Cerebellar nuclear complex (tissue), 1 donor: ENCODE measurements around the gene AMIGO1.

ENCODE experiments used
- DNase-seq, 2 experiments: peaks; one replicate each; lab custom pipeline; 2025; lab: John Stamatoyannopoulos, UW

Gene AMIGO1, protein sequence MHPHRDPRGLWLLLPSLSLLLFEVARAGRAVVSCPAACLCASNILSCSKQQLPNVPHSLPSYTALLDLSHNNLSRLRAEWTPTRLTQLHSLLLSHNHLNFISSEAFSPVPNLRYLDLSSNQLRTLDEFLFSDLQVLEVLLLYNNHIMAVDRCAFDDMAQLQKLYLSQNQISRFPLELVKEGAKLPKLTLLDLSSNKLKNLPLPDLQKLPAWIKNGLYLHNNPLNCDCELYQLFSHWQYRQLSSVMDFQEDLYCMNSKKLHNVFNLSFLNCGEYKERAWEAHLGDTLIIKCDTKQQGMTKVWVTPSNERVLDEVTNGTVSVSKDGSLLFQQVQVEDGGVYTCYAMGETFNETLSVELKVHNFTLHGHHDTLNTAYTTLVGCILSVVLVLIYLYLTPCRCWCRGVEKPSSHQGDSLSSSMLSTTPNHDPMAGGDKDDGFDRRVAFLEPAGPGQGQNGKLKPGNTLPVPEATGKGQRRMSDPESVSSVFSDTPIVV

DNA sequence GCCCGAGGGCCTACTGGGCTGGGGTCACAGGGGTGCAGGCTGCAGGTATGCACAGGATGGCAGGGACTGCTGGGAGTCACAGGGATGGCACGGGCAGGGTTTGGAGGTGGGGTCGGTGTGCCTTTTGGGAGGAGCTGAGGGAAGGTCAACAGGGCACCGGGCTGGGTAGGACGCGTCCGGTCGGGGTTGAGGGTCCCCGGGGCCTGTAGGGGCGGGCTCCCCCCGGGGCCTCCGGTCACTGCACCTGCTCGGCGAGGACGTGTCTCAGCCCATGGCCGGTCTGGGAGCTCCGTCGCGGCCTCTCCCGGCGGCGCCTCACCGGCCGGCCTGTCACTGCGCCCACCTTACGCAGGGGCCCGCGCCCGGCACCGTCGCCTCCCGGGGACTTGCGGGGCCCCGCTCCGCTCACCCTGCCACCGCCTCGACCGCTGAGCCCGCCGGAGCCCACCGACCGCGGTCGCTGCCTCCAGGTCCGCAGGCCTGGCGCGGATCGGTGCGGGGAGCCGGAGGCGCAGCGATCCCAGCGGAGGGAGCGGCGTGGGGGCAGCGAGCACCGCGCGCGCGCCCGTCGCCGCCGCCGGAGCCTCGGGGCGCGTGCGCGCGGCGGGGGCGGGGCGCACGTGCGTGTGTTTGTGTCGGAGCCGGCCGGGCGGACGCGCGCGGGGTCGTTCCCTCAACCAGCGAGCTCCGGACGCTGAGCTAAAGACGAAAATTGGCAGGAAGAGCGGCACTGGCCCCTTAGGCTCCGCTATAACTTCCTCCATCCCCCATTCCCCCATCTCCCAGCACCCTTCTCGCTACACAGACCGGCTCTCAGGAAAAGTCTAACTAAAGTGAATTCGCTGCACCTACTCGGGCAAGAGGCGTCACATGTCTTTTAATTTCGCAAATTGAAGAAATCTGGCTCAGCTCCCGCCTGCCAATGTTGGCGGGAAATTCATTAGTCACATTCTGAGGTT is at the start of gene AMIGO1:
Gene AMIGO1, minus strand, starts transcription at position 552 of the 959 bp plus-strand sequence. CDS start 815 bp downstream, outside the sequence.
- no peak for DNase-seq

DNA sequence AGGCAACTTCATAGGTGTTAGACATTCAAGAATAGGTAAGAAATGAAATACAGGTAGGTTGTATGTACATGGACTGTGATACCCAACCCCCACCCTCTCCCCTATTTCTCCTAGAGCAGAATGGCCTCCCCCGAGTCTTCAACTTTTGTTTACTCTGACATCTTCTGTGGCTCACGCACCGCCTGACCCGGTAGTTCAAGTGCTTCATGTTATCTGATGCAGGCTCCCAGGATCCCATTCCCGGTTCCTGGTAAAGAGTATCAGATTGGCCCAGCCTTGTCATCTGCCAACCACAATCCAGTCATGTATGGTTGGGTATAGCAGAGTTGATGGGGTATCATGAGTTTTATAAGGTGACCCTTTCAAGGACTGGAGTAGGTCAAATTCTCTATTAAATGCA is 48.0 kb upstream of the AMIGO1 start:
- no peak for DNase-seq

DNA sequence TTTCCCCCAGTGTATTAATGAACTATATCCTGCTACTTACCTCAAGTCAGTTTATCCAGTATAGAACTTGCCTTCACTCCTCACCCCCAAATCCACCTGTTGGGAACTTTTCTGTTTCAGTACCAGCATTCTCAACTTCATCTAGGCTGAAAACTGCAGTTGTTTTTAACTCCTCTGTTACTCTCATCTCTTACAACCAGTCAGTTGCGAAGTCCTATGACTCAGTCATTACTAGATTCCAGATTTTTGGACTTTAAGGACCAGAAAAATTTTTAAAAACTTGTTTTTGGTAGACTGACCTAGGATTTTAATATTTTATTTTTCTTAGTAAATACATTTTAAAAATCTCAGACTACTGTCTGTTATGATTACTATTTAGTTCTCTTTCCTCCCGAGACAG is 47.0 kb upstream of the AMIGO1 start:
- no peak for DNase-seq

DNA sequence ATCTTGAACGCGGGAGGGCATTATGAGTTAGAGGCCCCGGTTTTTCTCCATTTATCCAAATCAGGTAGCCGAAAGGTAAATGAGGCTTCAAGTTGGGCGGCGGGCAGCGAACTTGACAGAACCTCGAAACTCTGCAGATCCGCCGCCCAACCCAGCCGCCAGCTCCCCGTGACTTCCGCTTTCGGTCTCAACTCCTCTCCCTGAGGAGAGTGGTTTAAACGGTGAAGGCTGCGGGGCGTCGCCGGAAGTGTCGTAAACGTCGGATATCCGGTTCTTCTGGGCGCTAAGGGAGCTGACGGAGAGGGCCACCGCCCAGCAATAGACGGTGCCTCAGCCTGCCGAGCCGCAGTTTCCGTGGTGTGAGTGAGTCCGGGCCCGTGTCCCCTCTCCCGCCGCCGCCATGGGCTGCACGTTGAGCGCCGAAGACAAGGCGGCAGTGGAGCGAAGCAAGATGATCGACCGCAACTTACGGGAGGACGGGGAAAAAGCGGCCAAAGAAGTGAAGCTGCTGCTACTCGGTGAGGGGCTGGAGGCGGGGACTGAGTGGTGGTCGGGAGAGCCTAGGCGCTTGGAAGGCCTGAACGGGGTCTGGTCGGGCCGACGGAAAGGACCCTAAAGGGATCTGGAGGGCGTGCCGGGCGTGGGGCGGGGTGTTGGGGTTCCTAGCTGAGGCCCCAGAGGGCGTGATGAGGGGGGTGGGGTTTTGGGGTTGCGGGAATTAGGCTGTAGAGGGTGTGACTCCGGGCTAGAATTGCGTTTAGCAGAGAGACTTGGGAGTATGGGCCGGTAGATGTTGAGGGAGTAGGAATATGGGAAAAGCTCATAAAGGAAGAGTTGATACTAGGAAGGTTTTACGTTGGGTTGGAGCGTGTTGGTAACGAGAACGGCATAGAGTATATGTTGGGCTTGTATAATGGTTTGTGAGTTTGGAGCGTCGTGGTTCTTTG is 39.1 kb upstream of the AMIGO1 start, which contains the start of gene GNAI3:
Gene GNAI3, plus strand, starts transcription at position 295 of the 947 bp plus-strand sequence. Its CDS starts 106 bp downstream, at position 401.
- peak; percentile 48 to 91 for DNase-seq

DNA sequence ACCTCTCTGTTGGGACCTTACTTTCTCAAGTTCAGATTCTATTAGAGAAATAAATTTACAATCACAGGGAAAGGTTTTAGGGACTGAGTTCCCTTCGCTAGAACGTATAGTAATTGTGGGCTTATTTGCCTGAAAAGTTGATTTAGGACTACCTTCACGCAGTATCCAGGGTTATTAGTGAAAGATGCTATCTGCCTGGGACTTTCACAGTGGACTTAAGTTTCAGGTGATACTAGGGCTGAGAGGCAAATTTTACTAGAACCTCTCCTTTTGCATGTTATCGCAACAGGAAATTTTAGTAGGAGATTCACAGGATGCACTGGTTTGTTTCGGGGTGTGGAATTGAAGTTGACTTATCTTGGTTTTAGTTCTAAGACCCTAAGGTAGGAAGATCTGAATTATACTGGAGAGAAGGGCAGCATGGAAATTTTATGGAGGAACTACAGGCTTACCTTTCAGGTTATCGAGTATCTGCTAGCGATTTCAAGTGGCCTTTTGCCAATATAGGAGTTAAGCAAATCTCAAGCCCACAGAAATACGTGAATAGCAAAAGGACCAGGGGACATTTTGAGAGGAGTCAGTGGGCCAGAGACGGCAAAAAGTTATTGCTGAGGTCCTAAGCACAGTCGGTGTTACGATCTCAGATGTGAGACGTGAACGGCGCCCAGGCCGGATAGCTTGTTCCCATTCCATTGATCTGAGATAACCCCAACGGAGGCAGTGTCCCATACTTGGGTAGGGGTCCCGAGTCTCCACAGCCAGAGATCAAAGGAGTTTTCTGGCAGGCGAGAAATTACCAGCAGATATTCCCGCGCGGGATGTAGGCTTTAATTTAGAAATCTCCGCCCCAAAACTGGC is 38.2 kb upstream of the AMIGO1 start:
- no peak for DNase-seq

DNA sequence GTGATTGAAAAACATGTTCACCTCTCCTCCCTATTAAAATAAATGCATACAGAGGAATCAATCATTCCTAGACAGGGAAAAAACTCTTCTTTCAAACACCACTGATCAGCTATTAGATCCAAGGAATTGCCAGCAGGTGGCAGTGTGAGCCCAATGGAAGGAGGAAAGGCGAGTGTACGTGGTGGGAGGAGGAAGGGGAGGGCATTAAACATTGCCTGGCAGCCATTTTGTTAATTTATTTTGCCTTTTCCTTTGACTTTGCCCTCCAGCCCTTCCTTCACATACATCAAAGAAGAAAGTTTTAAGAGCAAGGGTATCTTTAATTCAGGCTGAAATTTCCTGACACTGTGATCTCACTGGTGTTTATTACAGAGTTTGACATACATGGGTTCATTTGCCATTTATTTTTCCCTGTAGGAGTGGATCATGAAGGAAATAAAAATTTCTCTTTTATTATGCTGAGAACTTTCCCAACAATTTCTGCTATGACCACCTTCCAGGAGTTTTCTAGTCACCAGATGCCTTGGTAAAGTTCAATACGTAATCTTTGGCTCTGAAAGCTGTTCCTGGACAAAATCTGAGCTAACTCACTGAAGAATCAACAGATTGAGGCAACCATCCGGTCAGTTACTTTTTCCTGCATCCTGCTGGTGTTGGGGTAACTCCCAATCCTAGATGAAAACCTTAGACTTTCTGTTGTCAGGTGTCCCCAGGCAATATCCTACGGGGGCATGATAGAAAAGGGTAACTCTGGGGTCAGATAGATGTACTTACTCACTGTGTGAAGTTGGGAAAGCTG is 37.0 kb upstream of the AMIGO1 start:
- DNase-seq, result peak in 1 of 2 experiments; percentile 76

DNA sequence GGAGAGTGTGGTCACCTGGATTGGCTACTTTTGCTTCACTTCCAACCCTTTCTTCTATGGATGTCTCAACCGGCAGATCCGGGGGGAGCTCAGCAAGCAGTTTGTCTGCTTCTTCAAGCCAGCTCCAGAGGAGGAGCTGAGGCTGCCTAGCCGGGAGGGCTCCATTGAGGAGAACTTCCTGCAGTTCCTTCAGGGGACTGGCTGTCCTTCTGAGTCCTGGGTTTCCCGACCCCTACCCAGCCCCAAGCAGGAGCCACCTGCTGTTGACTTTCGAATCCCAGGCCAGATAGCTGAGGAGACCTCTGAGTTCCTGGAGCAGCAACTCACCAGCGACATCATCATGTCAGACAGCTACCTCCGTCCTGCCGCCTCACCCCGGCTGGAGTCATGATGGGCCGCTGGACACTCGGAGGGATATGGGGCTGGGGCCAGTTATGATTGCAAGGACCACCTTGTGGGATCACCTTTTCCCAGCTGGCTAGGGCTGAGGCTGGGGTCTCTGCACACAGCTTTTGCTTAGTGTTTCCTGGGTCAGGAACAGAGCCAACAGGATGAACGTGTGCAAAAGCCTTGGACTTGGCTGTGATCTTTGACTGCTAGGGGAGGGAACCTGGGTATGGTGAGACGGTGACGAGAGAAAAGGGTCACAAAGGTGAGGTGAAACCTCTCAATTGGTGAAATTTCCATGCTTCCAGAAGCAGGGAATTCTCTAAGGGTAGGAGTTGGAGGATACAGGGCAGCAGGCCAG is 34.6 kb upstream of the AMIGO1 start:
- DNase-seq, result no peak

DNA sequence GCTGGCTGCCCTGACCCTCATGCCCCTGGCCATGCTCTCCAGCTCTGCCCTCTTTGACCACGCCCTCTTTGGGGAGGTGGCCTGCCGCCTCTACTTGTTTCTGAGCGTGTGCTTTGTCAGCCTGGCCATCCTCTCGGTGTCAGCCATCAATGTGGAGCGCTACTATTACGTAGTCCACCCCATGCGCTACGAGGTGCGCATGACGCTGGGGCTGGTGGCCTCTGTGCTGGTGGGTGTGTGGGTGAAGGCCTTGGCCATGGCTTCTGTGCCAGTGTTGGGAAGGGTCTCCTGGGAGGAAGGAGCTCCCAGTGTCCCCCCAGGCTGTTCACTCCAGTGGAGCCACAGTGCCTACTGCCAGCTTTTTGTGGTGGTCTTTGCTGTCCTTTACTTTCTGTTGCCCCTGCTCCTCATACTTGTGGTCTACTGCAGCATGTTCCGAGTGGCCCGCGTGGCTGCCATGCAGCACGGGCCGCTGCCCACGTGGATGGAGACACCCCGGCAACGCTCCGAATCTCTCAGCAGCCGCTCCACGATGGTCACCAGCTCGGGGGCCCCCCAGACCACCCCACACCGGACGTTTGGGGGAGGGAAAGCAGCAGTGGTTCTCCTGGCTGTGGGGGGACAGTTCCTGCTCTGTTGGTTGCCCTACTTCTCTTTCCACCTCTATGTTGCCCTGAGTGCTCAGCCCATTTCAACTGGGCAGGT is 33.9 kb upstream of the AMIGO1 start:
- DNase-seq, result no peak

DNA sequence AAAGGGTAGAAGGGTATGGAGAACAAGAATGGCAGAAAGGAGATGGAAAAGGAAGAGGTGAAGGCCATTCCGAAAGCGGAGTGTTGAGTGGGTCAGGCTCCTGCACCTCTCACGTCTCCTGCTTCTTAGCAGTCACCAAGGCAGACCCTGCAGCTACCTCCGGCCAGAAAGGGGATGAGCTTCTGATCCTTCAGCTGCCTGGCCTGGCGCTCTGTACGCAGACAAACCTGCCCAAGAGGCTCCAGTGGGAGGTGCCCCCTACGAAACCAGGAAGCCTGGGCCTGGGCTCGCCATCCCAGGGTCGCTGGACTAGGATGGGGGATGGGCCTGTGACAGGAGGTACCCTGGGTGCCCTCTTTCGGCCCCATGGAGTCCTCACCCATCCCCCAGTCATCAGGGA is 33.1 kb upstream of the AMIGO1 start:
- no peak for DNase-seq

DNA sequence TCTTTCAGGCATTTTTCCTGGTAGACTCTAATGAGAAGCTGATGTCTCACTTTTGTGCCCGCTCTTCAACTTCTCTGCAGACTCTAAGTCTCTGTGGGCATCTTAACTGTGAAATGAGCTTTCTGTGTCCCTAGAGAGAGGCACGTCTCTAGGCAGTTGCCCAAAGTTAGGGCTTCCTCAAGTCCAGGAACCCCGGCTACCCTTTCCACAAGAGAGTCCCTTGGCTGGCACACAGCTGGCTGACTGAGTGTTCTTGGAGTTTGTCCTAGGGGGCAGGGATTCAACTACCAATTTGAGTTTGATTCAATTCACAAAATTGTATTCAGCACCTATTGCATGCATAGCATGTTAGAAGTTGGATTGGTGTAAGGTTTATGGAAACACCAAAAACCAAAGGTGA is 31.6 kb upstream of the AMIGO1 start:
- no peak for DNase-seq

DNA sequence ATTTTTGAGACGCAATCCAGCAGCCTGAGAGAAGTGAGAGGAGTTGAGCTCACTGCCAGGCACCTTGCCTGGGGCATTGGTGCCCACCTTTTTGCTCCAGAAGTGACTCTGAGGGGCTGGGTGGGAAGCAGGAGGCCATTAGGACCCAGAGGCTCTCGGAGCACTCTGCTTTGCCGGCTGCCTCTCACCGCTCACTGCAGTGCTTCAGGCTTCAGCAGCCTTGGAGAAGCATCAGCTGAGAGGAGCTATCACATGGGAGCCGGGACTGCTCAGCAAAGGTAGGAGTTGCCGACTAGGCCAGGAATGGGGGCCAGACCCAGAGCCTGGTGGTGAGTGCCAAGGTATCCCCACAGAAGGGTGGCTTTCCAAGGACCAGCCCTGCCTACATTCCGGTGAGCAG is 30.1 kb upstream of the AMIGO1 start, which contains the start of gene GPR61:
Gene GPR61, plus strand, starts transcription at position 197 of the 400 bp plus-strand sequence. CDS start 3,151 bp downstream, outside the sequence.
- DNase-seq, result peak; percentile 37 to 40

DNA sequence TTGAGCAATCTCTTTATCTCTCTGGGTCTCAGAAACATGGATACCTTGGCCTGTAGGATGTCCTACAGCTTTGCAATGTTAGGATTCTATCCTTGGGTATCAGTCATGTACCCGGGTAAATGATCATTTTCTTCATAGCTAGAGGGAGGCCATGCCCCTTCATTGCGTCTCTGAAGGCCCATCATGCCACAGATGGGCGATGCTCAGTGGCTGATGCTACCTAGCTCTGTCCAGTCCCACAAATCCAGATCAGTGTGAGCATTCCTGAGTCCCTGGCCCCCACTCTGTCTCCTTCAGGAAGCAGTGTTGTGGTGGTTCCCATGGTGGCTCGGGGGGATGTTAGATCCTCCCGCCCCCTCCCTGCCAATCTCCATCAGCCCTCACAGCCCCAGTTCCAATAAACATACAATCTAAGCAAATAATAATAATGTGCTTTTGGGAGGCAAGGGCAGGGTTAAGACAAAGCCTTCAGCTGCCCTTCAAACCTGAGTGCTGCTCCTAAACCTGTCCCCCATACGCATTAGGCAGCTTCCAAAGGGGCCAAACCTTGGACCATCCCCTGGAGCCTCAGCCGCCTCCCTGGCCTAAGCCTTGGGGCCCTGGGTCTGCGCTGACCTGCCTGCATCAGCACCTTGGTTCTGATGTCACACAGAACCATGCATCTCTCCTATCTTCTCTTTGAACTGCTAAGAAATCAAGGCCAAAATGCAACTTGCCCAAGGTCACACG is 29.5 kb upstream of the AMIGO1 start:
- no peak for DNase-seq

DNA sequence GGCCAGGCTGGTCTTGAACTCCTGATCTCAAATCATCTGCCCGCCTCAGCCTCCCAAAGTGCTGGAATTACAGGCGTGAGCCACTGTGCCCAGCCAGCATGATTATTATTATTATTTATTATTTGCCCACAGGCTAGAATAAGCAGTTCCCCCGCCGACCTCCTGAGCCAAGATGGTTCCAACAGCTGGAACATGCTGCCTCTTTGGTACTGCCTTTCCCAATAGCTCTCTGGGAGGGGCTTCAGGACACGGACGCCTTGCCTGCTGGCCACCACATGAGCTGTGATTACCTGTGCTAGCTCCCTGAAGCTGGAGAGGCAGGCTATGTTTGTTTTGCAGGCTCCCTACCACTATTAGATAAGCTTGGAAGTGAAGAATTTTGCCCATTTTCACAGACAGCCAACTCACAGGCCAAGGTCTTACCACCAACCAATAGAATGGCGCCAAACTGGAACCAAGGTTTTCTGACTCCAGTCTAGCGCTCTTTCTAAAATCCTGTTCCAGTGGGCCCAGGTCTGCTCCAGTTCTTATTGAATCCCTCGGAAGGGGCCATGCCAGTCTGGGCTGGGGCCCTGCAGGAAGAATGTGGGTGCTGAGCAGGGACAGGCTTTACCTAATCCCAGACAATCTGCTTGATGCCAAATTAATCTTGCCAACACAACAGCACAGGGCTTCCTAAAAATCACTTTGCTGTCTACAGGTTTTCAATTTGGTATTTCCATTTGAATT is 28.1 kb upstream of the AMIGO1 start:
- DNase-seq, result no peak

DNA sequence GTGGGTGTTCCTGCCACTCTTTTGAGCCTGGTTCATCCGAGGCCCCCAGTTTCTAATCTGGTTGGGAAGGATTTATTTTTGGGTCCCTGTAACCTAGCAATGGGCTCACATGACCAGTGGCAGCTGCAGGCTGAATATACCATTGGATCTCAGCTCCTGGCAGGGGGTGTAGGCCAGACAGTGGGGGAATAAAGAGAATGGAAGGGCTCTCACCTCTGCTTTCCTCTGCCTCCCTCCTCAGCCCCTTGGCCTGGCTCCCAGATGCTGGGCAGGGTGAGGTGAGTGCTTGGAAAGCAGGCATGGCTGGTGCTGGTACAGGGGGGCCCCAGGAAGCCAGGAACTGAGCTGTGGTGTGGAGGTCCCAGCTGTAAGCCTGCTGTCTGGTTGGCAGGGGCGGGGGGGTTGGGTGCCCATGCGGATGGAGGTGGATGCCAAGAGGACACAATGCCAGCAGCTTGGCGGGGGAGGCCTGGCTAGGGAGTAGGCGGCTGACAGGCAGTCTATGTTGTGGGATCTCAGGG is 26.5 kb upstream of the AMIGO1 start:
- peak in 1 of 2 experiments; percentile 59 for DNase-seq

DNA sequence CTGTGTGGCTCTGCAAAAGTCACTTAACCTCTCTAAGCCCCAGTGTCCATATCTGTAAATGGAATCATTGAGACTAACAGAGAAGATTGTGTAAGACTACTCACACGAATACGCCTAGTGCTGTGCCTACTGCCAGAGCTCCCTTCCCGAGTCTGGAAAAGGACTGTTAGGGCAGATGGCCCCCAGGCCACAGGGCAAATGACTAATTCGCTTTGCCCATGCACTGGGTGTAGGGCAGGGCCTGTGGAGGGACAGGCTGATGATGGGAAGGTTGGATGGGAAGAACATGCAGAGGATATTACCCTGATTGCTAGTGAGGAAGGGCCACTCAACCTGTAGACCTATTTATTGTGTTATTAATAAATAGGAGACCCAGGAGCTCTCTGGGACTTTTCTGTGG is 26.0 kb upstream of the AMIGO1 start:
- DNase-seq, result no peak

DNA sequence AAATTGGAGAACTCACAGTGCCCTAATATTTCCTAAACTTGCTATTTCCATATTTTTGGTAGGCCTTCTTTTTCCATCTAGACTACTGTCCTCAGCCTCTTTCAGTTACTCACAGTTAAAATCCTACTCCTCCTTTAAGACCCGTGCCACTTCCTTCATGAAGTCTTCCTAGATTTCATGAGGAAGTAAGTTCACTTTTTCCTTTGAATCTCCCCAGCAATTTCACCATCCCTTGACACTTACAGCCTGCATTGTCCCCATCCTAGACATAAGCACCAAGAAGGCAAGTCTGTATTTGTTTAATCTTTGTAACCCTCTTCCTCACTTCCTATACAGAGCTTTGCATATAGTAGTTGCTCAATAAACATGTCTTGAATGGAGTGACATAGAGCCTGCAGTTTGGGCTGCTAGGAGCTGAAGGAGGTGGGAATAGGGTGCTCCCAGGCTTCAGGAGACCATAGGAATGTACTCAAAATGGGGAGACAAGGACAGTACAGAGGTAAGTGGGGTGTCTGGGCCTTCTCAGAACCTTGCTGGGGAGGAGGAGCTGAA is 24.9 kb upstream of the AMIGO1 start:
- DNase-seq, result no peak
